PFSK-1 (cell line): Measurements from ENCODE around the gene ZDHHC11B.

Experiments
- FOXP2 ChIP-seq: optimal IDR thresholded peaks from 2 replicates; pipeline ENCODE3; 2011; ENCODE audit warnings: borderline replicate concordance, control low read depth, inconsistent platforms; ENCODE audit not compliant: insufficient read depth; ENCODE audit errors: extremely low read length, extremely low read depth
- POLR2AphosphoS5 ChIP-seq: IDR thresholded peaks from 2 replicates; pipeline ENCODE4 v1.6.1; 2012; ENCODE audit warnings: low read depth, mild to moderate bottlenecking, control low read depth, low read length, moderate library complexity
- SIN3A ChIP-seq: IDR thresholded peaks from 2 replicates; pipeline ENCODE4 v1.6.1; 2012; ENCODE audit warnings: mild to moderate bottlenecking, low read length, moderate library complexity, borderline replicate concordance; ENCODE audit not compliant: insufficient read depth
- TAF1 ChIP-seq: IDR thresholded peaks from 2 replicates; pipeline ENCODE4 v1.6.1; 2012; ENCODE audit warnings: low read length, control low read depth, borderline replicate concordance; ENCODE audit not compliant: insufficient read depth
- TF ChIP-seq, protein P1 (sequence below), 2 experiments: IDR thresholded peaks; 2 replicates each; pipeline versions ENCODE4 v1.6.1 to v1.8.0; 2011 to 2012; ENCODE audit warnings: low read depth in 2 of 2, low read length in 2 of 2, control low read depth in 1 of 2, inconsistent platforms in 1 of 2, mild to moderate bottlenecking in 1 of 2, moderate library complexity in 1 of 2; ENCODE audit not compliant: insufficient read depth in 1 of 2

Gene ZDHHC11B

DNA sequence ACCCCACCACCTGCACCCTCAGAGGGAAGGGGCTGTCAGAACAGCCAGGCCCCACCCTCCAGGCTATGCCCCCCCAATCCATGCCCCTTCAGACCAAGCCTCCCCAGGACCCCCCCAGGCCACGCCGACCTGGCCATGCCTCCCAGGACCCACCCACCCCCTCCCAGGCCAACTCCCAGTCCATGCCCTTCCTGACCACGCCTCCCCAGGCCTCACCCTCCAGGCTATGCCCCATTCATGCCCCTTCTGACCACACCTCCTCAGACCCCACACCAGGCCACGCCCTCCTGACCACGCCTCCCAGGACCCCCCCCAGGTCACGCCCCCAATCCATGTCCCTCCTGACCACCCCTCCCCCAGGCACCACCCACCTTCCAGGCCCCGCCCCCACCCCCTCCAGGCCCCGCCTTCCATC is 119.0 kb downstream of the ZDHHC11B start:
- TF ChIP-seq FOXP2 (no peak), SIN3A (no peak), TAF1 (no peak), POLR2AphosphoS5 (no peak)
- TF ChIP-seq, protein P1, sequence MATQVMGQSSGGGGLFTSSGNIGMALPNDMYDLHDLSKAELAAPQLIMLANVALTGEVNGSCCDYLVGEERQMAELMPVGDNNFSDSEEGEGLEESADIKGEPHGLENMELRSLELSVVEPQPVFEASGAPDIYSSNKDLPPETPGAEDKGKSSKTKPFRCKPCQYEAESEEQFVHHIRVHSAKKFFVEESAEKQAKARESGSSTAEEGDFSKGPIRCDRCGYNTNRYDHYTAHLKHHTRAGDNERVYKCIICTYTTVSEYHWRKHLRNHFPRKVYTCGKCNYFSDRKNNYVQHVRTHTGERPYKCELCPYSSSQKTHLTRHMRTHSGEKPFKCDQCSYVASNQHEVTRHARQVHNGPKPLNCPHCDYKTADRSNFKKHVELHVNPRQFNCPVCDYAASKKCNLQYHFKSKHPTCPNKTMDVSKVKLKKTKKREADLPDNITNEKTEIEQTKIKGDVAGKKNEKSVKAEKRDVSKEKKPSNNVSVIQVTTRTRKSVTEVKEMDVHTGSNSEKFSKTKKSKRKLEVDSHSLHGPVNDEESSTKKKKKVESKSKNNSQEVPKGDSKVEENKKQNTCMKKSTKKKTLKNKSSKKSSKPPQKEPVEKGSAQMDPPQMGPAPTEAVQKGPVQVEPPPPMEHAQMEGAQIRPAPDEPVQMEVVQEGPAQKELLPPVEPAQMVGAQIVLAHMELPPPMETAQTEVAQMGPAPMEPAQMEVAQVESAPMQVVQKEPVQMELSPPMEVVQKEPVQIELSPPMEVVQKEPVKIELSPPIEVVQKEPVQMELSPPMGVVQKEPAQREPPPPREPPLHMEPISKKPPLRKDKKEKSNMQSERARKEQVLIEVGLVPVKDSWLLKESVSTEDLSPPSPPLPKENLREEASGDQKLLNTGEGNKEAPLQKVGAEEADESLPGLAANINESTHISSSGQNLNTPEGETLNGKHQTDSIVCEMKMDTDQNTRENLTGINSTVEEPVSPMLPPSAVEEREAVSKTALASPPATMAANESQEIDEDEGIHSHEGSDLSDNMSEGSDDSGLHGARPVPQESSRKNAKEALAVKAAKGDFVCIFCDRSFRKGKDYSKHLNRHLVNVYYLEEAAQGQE (IDR thresholded peaks at IDR 0.05; ENCODE audit: insufficient read depth in 1 of 2, low read depth in 2 of 2, low read length in 2 of 2) = no peak

DNA sequence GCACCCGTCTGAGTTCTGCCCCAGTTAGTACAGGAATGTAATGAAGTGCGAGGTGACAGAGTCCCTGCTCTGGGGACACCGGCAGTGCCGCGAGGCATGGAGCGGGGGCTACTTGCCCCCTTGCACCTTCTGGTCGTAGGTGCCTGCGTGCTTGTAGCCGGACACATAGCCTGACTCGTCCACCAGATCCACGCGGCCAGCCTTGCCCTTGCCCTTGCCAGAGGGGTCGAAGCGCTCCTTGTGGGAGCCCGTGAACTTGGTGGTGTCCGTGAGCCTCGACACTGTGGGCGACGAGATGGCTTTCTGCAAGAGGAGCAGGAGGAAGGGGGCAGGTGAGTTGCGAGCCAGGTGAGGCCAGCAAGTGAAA is 119.6 kb downstream of the ZDHHC11B start:
- TF ChIP-seq, protein P1 (IDR thresholded peaks at IDR 0.05; ENCODE audit: insufficient read depth in 1 of 2, low read depth in 2 of 2, low read length in 2 of 2) = no peak
- TF ChIP-seq FOXP2 = no peak
- no peak for TF ChIP-seq POLR2AphosphoS5
- TF ChIP-seq SIN3A = no peak
- no peak for TF ChIP-seq TAF1

DNA sequence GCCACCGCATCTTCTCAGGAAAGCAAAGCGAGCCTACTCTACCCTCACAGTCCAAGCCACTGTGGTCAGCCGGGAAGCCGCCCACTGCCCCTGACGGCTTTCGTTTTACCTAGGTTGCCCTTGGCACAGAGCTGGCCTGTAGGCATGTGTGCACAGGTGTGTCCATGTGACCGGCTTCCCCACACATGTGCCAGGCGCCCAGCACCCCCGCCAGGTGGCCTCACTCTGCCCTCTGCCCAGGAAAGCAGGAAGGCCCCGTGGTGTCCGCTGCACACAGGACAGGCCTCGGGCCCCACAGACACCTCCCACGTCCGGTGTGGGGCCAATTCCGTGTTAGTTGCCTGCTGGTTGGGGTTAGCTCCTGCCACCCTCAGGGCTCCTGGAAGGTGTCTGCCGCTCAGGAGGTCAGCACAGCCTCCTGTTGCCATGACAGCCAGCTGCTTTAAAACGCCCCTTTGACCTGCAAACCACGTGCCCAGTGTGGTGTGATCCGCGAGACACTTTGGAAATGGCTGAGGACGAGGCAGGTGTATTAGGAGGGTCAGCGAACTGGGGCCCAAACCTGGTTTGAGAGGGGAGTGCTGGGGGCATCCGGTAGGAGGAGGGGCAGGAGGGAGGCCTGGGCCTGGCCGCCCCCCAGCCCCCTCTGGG is 120.1 kb downstream of the ZDHHC11B start:
- TF ChIP-seq SIN3A = no peak
- TF ChIP-seq POLR2AphosphoS5 = no peak
- TF ChIP-seq, protein P1 (IDR thresholded peaks at IDR 0.05; ENCODE audit: insufficient read depth in 1 of 2, low read depth in 2 of 2, low read length in 2 of 2) = no peak
- no peak for TF ChIP-seq FOXP2
- TF ChIP-seq TAF1 = no peak

DNA sequence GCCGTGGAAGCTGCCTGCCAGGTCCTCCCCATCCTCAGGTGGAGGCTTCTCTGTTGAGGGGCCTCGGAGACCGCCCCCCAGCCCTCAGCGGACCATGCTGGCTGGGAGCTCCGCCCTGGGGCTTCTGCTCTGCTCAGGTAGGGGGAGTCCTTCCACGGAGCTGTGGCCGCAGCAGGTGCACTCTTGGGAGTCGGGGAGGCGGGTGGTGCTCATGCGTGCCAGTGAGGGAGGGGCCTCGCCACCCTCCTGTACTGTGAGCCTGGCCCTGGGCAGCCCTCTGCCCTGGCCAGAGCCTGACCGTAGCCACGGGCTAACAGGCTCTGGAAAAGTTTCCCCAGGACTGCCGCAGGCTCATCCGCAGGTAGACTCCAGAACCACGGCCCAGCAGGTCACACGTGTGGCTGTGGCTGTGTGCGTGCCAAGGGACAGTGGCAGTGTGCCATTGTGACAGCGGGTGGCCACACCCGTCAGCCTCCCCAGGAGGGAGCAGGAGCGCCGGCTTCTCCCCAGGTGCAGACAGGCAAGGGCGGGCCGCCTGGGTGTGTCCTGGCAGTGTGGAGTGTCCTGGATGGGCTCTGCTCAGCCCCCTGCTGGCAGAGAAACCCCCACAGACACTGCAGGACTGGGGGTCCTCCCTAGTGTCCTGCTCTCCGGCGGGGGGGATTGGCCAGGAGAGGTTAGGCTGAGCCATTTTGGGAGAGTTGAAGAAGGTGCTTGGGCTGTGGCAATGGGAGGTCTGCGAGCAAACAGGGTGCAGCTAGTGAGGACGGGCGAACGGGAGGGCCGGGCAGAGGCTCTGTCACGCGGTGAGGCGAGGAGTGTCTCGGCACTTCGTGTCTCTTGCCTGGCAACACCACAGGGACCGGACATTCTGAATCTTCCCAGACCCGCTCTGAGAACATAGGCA is 120.8 kb downstream of the ZDHHC11B start:
- TF ChIP-seq TAF1 (no peak), SIN3A (no peak), POLR2AphosphoS5 (no peak), FOXP2 (no peak)
- TF ChIP-seq, protein P1 (IDR thresholded peaks at IDR 0.05; ENCODE audit: insufficient read depth in 1 of 2, low read depth in 2 of 2, low read length in 2 of 2) = no peak
